GM23338 (cell line): ENCODE measurements around the gene ZNF621. TPM values are rescaled to one million over a fixed set of nuclear protein-coding genes. Genes with fewer than 3 reads are reported as not detected.

Experiments used
- ATAC-seq: fragments of 200-7000 bp; cut with Tn5 transposase; 3 replicates; pipeline ENCODE4 v1.9.1; 2020
- DNase-seq: peaks from one replicate; pipeline ENCODE4 v3.0.0-alpha.2; 2015; ENCODE audit warnings: low spot score
- H2AFZ ChIP-seq: fragments of 200-600 bp; sonication (generic); 2 replicates; pipeline ENCODE4 v1.8.0; 2016; ENCODE audit warnings: antibody characterized with exemption, mild to moderate bottlenecking, moderate library complexity
- H3F3A ChIP-seq: fragments of 200-600 bp; sonication (generic); replicated peaks from 2 replicates; pipeline ENCODE4 v1.8.0; 2017; ENCODE audit warnings: antibody characterized with exemption, mixed run types, low read depth
- H3K27ac ChIP-seq: fragments of 200-600 bp; sonication (generic); 2 replicates; pipeline ENCODE4 v1.6.1; 2016; ENCODE audit warnings: low read depth
- H3K27me3 ChIP-seq: fragments of 200-600 bp; sonication (generic); 2 replicates; pipeline ENCODE4 v1.8.0; 2016; ENCODE audit warnings: mild to moderate bottlenecking, mixed run types, moderate library complexity; ENCODE audit not compliant: insufficient read depth
- H3K36me3 ChIP-seq: fragments of 200-600 bp; sonication (generic); 2 replicates; pipeline ENCODE4 v1.8.0; 2016; ENCODE audit warnings: mild to moderate bottlenecking; ENCODE audit not compliant: insufficient read depth
- H3K4me1 ChIP-seq: fragments of 200-600 bp; sonication (generic); 2 replicates; pipeline ENCODE4 v1.8.0; 2016; ENCODE audit warnings: mild to moderate bottlenecking, moderate library complexity; ENCODE audit not compliant: insufficient read depth
- H3K4me2 ChIP-seq: fragments of 200-600 bp; sonication (generic); 2 replicates; pipeline ENCODE4 v1.7.1; 2017; ENCODE audit warnings: mixed run types
- H3K4me3 ChIP-seq: fragments of 200-600 bp; sonication (generic); 2 replicates; pipeline ENCODE4 v1.6.1; 2016; ENCODE audit warnings: mixed run types
- H3K79me2 ChIP-seq: fragments of 200-600 bp; sonication (generic); replicated peaks from 2 replicates; pipeline ENCODE4 v1.8.0; 2017; ENCODE audit warnings: mild to moderate bottlenecking; ENCODE audit not compliant: insufficient read depth
- H3K9me2 ChIP-seq: fragments of 200-600 bp; sonication (generic); 2 replicates; pipeline ENCODE4 v1.8.0; 2017; ENCODE audit not compliant: insufficient read depth
- H4K20me1 ChIP-seq: fragments of 200-600 bp; sonication (generic); replicated peaks from 2 replicates; pipeline ENCODE4 v1.8.0; 2017; ENCODE audit warnings: mild to moderate bottlenecking; ENCODE audit not compliant: insufficient read depth
- H3K27ac Mint-ChIP-seq: 2 replicates; pipeline ENCODE4 v1.8.0; 2020; ENCODE audit warnings: inconsistent platforms, mild to moderate bottlenecking, moderate library complexity, mixed read lengths
- H3K27me3 Mint-ChIP-seq: 3 replicates; pipeline ENCODE4 v1.8.0; 2022; ENCODE audit warnings: low read depth, mild to moderate bottlenecking, moderate library complexity, mixed read lengths, inconsistent platforms; ENCODE audit not compliant: insufficient read depth, poor library complexity
- H3K36me3 Mint-ChIP-seq: 3 replicates; pipeline ENCODE4 v1.8.0; 2021; ENCODE audit warnings: low read depth, mild to moderate bottlenecking, inconsistent platforms, moderate library complexity, mixed read lengths
- H3K4me1 Mint-ChIP-seq: 3 replicates; pipeline ENCODE4 v1.8.0; 2020; ENCODE audit warnings: mild to moderate bottlenecking, inconsistent platforms, mixed read lengths
- H3K4me3 Mint-ChIP-seq: 3 replicates; pipeline ENCODE4 v1.8.0; 2021; ENCODE audit warnings: moderate library complexity, mild to moderate bottlenecking, inconsistent platforms, mixed read lengths
- H3K9me3 Mint-ChIP-seq: 3 replicates; pipeline ENCODE4 v1.8.0; 2020; ENCODE audit warnings: moderate library complexity, mild to moderate bottlenecking, inconsistent platforms, mixed read lengths
- CREB1 ChIP-seq: fragments of 250-450 bp; sonication (Bioruptor Pico); IDR thresholded peaks from 2 replicates; pipeline ENCODE4 v1.5.0; 2020; ENCODE audit warnings: low read depth, mild to moderate bottlenecking, moderate library complexity
- CTCF ChIP-seq, 2 experiments: fragments of 200-600 bp in 1 of 2; sonication (generic) in 1 of 2; conservative IDR thresholded peaks; 2 replicates each; pipeline versions ENCODE4 v1.5.1 to v1.6.1; 2016 to 2017; ENCODE audit warnings: antibody characterized with exemption in 2 of 2, low read depth in 2 of 2, mild to moderate bottlenecking in 2 of 2, moderate library complexity in 1 of 2
- ETS1 ChIP-seq: IDR thresholded peaks from 2 replicates; pipeline ENCODE4 v1.6.1; 2016; ENCODE audit warnings: antibody characterized with exemption
- EZH2 ChIP-seq: fragments of 200-600 bp; sonication (generic); IDR thresholded peaks from one replicate; pipeline ENCODE4 v1.8.0; 2017; ENCODE audit warnings: antibody characterized with exemption, mild to moderate bottlenecking, low read depth; ENCODE audit not compliant: unreplicated experiment
- EZH2phosphoT487 ChIP-seq: fragments of 200-600 bp; sonication (generic); IDR thresholded peaks from one replicate; pipeline ENCODE4 v1.8.1; 2018; ENCODE audit warnings: antibody characterized with exemption; ENCODE audit not compliant: unreplicated experiment
- JUNB ChIP-seq: IDR thresholded peaks from one replicate; pipeline ENCODE4 v1.6.1; 2016; ENCODE audit warnings: antibody characterized with exemption; ENCODE audit not compliant: unreplicated experiment
- NANOG ChIP-seq: IDR thresholded peaks from 2 replicates; pipeline ENCODE4 v1.6.1; 2016; ENCODE audit warnings: antibody characterized with exemption, borderline replicate concordance
- POLR2AphosphoS5 ChIP-seq: IDR thresholded peaks from 2 replicates; pipeline ENCODE4 v1.6.1; 2016; ENCODE audit warnings: antibody characterized with exemption, low read depth
- REST ChIP-seq: IDR thresholded peaks from one replicate; pipeline ENCODE4 v1.6.1; 2018; ENCODE audit warnings: antibody characterized with exemption; ENCODE audit not compliant: unreplicated experiment
- STAT1 ChIP-seq: IDR thresholded peaks from one replicate; pipeline ENCODE4 v1.6.1; 2016; ENCODE audit warnings: antibody characterized with exemption; ENCODE audit not compliant: unreplicated experiment
- ZNF114 ChIP-seq: fragments of 250-450 bp; sonication (Bioruptor Pico); IDR thresholded peaks from 2 replicates; pipeline ENCODE4 v1.5.0; 2020; ENCODE audit warnings: mild to moderate bottlenecking, moderate library complexity
- ZNF331 ChIP-seq: fragments of 250-450 bp; sonication (Bioruptor Pico); IDR thresholded peaks from 2 replicates; pipeline ENCODE4 v1.5.0; 2020; ENCODE audit warnings: low read depth, mild to moderate bottlenecking, moderate library complexity
- ZNF462 ChIP-seq: fragments of 250-450 bp; sonication (Bioruptor Pico); IDR thresholded peaks from 2 replicates; pipeline ENCODE4 v1.5.0; 2020; ENCODE audit warnings: mild to moderate bottlenecking, moderate library complexity
- polyA plus RNA-seq: library from polyadenylated mRNA; unstranded; fragments of >200 nt; fragmentation: Nextera tagmentation; extraction: Ambion mirVana; gene quantifications from 2 replicates; pipeline ENCODE4 v1.2.1, GENCODE V29; 2016
- total RNA-seq: library from RNA; depleted of rRNA; stranded (reverse); fragments of >200 nt; shearing (Covaris generic); gene quantifications from 2 replicates; pipeline ENCODE4 v1.2.3, GENCODE V29; 2014

The ZNF621 gene
- total and polyA plus RNA-seq, 2 experiments from 2014 or later: 6.3 to 12.1 TPM

GRCh38 chr3:40582401-40583027 is 57.8 kb downstream of the ZNF621 start:
- Mint-ChIP-seq H3K4me3 (no peak overlapping the region), H3K4me1 (peaks cover 18% of the 10 kb centered on the region), H3K36me3 (no peaks in the 10 kb centered on the region), H3K27ac (no peak overlapping the region), H3K9me3 (no peaks in the 10 kb centered on the region), H3K27me3 (peaks cover 13% of the 10 kb centered on the region)
- no peaks in the 10 kb centered on the region for H3K79me2 ChIP-seq
- no peak for TF ChIP-seq STAT1
- no peak for TF ChIP-seq EZH2phosphoT487
- TF ChIP-seq JUNB: no peak
- TF ChIP-seq ZNF114 (CRISPR knock-in tag): no peak
- TF ChIP-seq REST: no peak
- TF ChIP-seq ETS1: no peak
- no peak for TF ChIP-seq ZNF462
- TF ChIP-seq ZNF331: no peak
- no peak for TF ChIP-seq POLR2AphosphoS5
- no peak for TF ChIP-seq CTCF (conservative IDR thresholded peaks at IDR 0.05; ENCODE audit: low read depth in 2 of 2)
- no peak for TF ChIP-seq CREB1 (CRISPR knock-in tag)
- TF ChIP-seq EZH2: no peak
- TF ChIP-seq NANOG: no peak
- no peaks in the 10 kb centered on the region for H3K36me3 ChIP-seq
- ATAC-seq: no peak
- H3K4me2 ChIP-seq: no peak overlapping the region
- no peak for DNase-seq
- H3K4me1 ChIP-seq: peaks cover 18% of the 10 kb centered on the region
- H2AFZ ChIP-seq: no peak overlapping the region
- H3F3A ChIP-seq: no peaks in the 10 kb centered on the region
- H3K27ac ChIP-seq: no peak overlapping the region
- no peaks in the 10 kb centered on the region for H4K20me1 ChIP-seq
- no peak overlapping the region for H3K4me3 ChIP-seq
- H3K9me2 ChIP-seq: no peaks in the 10 kb centered on the region
- H3K27me3 ChIP-seq: 0 out of 2 replicates have a peak, but pooled peaks cover 4% of the 10 kb centered on the region
